Neuronal stem cell (in vitro differentiated cells): ENCODE data around the gene GOLGB1.

Source experiments
- DNase-seq: peaks from one replicate; pipeline ENCODE4 v3.0.0-alpha.2; 2013; ENCODE audit warnings: low spot score
- H2AFZ ChIP-seq: one replicate; pipeline ENCODE4 v1.6.1; 2013; ENCODE audit warnings: mild to moderate bottlenecking, low read length, inconsistent platforms
- H2AK5ac ChIP-seq: 2 replicates; pipeline ENCODE4 v1.6.1; 2013; ENCODE audit warnings: low read depth, mild to moderate bottlenecking, inconsistent platforms, low read length, moderate library complexity, mixed read lengths
- H2BK120ac ChIP-seq: 2 replicates; pipeline ENCODE4 v1.6.1; 2013; ENCODE audit warnings: low read depth, mild to moderate bottlenecking, inconsistent platforms, low read length, moderate library complexity, mixed read lengths
- H2BK12ac ChIP-seq: one replicate; pipeline ENCODE4 v1.6.1; 2013; ENCODE audit warnings: low read length, inconsistent platforms
- H2BK15ac ChIP-seq: 2 replicates; pipeline ENCODE4 v1.6.1; 2013; ENCODE audit warnings: mild to moderate bottlenecking, low read length, inconsistent platforms, mixed read lengths
- H2BK5ac ChIP-seq: one replicate; pipeline ENCODE4 v1.6.1; 2013; ENCODE audit warnings: inconsistent platforms, mild to moderate bottlenecking, low read length, moderate library complexity
- H3K14ac ChIP-seq: one replicate; pipeline ENCODE4 v1.6.1; 2013; ENCODE audit warnings: low read length, inconsistent platforms
- H3K18ac ChIP-seq: 2 replicates; pipeline ENCODE4 v1.6.1; 2013; ENCODE audit warnings: low read length, inconsistent platforms
- H3K23ac ChIP-seq: 2 replicates; pipeline ENCODE4 v1.6.1; 2013; ENCODE audit warnings: low read depth, mild to moderate bottlenecking, mixed read lengths, low read length, inconsistent platforms; ENCODE audit not compliant: poor library complexity
- H3K27ac ChIP-seq: replicated peaks from 3 replicates; pipeline ENCODE4 v1.5.1; 2013; ENCODE audit warnings: low read length, inconsistent platforms
- H3K27me3 ChIP-seq, 3 experiments: 2 replicates each; pipeline ENCODE4 v1.6.1; 2013; ENCODE audit warnings: low read length in 3 of 3, mild to moderate bottlenecking in 2 of 3, inconsistent platforms in 1 of 3, low read depth in 1 of 3, mixed read lengths in 1 of 3, moderate library complexity in 1 of 3; ENCODE audit not compliant: control insufficient read depth in 3 of 3, insufficient read depth in 3 of 3
- H3K36me3 ChIP-seq, 2 donors: replicated peaks in 1 of 2; 2 replicates each; pipeline ENCODE4 v1.6.1; 2013; ENCODE audit warnings: low read length in 2 of 2; ENCODE audit not compliant: control insufficient read depth in 2 of 2, insufficient read depth in 2 of 2
- H3K4ac ChIP-seq: 2 replicates; pipeline ENCODE4 v1.6.1; 2013; ENCODE audit warnings: inconsistent platforms, mild to moderate bottlenecking, low read length, moderate library complexity
- H3K4me1 ChIP-seq, 2 donors: 1 replicate in 1 of 2; 2 replicates in 1 of 2; pipeline ENCODE4 v1.6.1; 2013; ENCODE audit warnings: low read length in 2 of 2, low read depth in 1 of 2; ENCODE audit not compliant: control insufficient read depth in 2 of 2, insufficient read depth in 1 of 2
- H3K4me2 ChIP-seq: one replicate; pipeline ENCODE4 v1.6.1; 2013; ENCODE audit warnings: mild to moderate bottlenecking, low read length, inconsistent platforms; ENCODE audit not compliant: insufficient read depth, poor library complexity, severe bottlenecking
- H3K4me3 ChIP-seq, 2 donors: 2 replicates each; pipeline ENCODE4 v1.5.1; 2013; ENCODE audit warnings: low read length in 2 of 2, mild to moderate bottlenecking in 2 of 2, inconsistent platforms in 1 of 2, moderate library complexity in 1 of 2
- H3K79me1 ChIP-seq: one replicate; pipeline ENCODE4 v1.6.1; 2013; ENCODE audit warnings: low read depth, mild to moderate bottlenecking, inconsistent platforms, low read length, moderate library complexity
- H3K9ac ChIP-seq: one replicate; pipeline ENCODE4 v1.6.1; 2013; ENCODE audit warnings: mild to moderate bottlenecking, low read depth, low read length, inconsistent platforms; ENCODE audit not compliant: poor library complexity
- H3K9me3 ChIP-seq, 2 donors: replicated peaks in 1 of 2; 2 replicates each; pipeline versions ENCODE3 to v1.6.1; 2013; ENCODE audit warnings: low read length in 2 of 2, mild to moderate bottlenecking in 2 of 2, inconsistent platforms in 1 of 2, low read depth in 1 of 2, mixed read lengths in 1 of 2, moderate library complexity in 1 of 2; ENCODE audit not compliant: control insufficient read depth in 2 of 2, insufficient read depth in 1 of 2
- H4K8ac ChIP-seq: one replicate; pipeline ENCODE4 v1.6.1; 2013; ENCODE audit warnings: low read depth, mild to moderate bottlenecking, inconsistent platforms, low read length, moderate library complexity
- H4K91ac ChIP-seq: one replicate; pipeline ENCODE4 v1.6.1; 2013; ENCODE audit warnings: low read length, low read depth, mild to moderate bottlenecking, inconsistent platforms; ENCODE audit not compliant: poor library complexity
- WGBS, 2 donors: extraction: QIAGEN DNeasy Blood & Tissue Kit; methylation state at CpG; one replicate each; pipeline ENCODE4 v1.1.7; 2013; ENCODE audit warnings: missing lambda C conversion rate in 2 of 2, mixed read lengths in 1 of 2; ENCODE audit not compliant: insufficient read length in 2 of 2, insufficient replicate concordance in 1 of 2; ENCODE audit errors: extremely low coverage in 2 of 2; 5-methylcytosine and 5-hydroxymethylcytosine counted together

Gene GOLGB1

DNA sequence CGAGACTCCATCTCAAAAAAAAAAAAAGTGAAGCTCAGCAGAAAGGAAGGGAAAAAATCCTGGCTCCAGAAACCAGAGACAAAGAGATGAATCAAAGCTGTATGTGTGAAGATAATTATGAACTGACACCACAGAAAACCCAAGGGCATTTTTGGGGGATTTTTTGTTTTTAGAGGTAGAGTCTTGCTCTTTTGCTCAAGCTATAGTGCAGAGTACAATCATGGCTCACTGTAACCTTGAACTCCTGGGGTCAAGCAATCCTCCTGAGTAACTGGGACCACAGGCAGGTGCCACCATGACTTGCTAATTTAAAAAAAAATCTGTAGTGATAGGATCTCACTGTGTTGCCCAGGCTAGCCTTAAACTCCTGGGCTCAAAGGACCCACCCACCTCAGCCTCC is 111.6 kb downstream of the GOLGB1 start:
- Histone ChIP-seq H4K8ac (no peak overlapping the region), H3K4ac (no peak overlapping the region), H3K23ac (no peak overlapping the region), H3K36me3 (no peaks in the 10 kb centered on the region), H2AK5ac (no peak overlapping the region), H3K4me1 (no peaks in the 10 kb centered on the region), H3K4me3 (no peak overlapping the region), H3K27ac (no peak overlapping the region), H2BK5ac (no peak overlapping the region), H3K27me3 (peaks cover 0 to 9% (median 0%) of the 10 kb centered on the region in 3 experiments), H3K79me1 (no peaks in the 10 kb centered on the region), H2BK120ac (no peak overlapping the region), H2BK12ac (no peak overlapping the region), H3K9ac (no peak overlapping the region), H3K9me3 (no peaks in the 10 kb centered on the region), H2BK15ac (no peak overlapping the region), H3K14ac (no peak overlapping the region), H2AFZ (no peak overlapping the region), H3K4me2 (no peak overlapping the region), H3K18ac (no peak overlapping the region), H4K91ac (no peak overlapping the region)
- no peak for DNase-seq
- WGBS, 2 donors = no CpG with 5 or more reads among the region's 1 CpG

DNA sequence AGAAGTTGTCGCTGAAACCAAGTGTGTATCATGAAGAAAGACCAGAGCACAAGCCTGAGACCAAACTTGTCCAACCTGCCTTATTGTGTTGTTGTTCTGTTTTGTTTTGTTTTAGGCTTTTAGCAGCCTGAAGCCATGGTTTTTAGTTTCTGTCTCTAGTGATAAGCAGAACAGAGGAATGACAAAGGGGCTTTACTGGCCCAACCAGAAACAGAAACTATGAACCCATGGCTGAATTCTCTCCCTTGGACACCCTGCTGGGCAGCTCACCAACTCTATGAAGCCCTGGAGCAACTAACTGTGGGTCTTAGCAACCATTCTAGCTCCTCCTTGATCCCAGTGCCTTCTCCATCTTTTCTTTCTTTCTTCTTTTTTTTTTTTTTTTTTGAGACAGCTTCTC is 119.2 kb downstream of the GOLGB1 start:
- Histone ChIP-seq H3K4me2 (no peak overlapping the region), H2AK5ac (no peak overlapping the region), H3K27me3 (peaks cover 0 to 3% (median 0%) of the 10 kb centered on the region in 3 experiments), H3K9me3 (no peaks in the 10 kb centered on the region), H3K4me3 (no peak overlapping the region), H2BK15ac (no peak overlapping the region), H4K91ac (no peak overlapping the region), H3K79me1 (no peaks in the 10 kb centered on the region), H3K9ac (no peak overlapping the region), H3K36me3 (no peaks in the 10 kb centered on the region), H2BK120ac (no peak overlapping the region), H3K23ac (no peak overlapping the region), H4K8ac (no peak overlapping the region), H3K27ac (no peak overlapping the region), H2BK5ac (no peak overlapping the region), H3K18ac (no peak overlapping the region), H2AFZ (no peak overlapping the region), H3K14ac (no peak overlapping the region), H2BK12ac (no peak overlapping the region), H3K4ac (no peak overlapping the region), H3K4me1 (no peaks in the 10 kb centered on the region)
- no peak for DNase-seq
- WGBS, 2 donors = no CpG with 5 or more reads among the region's 1 CpG

DNA sequence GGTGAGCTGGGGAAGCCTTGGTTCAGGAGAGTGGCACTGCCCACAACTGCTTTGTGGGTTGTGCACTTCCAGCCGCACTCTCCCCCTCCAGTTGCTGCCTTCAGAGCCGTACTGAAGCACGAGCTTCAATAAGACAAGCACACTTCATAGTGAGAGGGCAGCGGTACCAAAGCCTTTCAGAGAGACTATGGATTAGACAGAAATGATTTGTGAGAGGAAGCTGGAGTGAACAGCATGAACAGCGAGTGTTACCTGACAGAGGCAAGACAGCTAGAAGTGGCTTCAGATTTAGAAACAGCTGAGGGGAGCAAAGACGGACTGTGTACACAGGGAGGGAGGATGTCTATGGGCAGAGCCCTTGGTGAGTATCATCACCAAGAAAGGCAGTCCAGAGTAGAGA is 119.9 kb downstream of the GOLGB1 start:
- no peak overlapping the region for H3K4me3 ChIP-seq
- H3K23ac ChIP-seq = no peak overlapping the region
- H2BK120ac ChIP-seq = no peak overlapping the region
- no peaks in the 10 kb centered on the region for H3K9me3 ChIP-seq
- H3K27ac ChIP-seq = no peak overlapping the region
- no peak overlapping the region for H4K91ac ChIP-seq
- H3K18ac ChIP-seq = peak overlapping the region; percentile 42
- H3K4me2 ChIP-seq = no peak overlapping the region
- no peak overlapping the region for H3K4ac ChIP-seq
- no peak overlapping the region for H2BK5ac ChIP-seq
- no peak overlapping the region for H2BK12ac ChIP-seq
- peaks cover 0 to 3% (median 0%) of the 10 kb centered on the region in 3 experiments for H3K27me3 ChIP-seq
- no peak overlapping the region for H2AK5ac ChIP-seq
- H4K8ac ChIP-seq = no peak overlapping the region
- no peak for DNase-seq
- no peak overlapping the region for H2AFZ ChIP-seq
- no peaks in the 10 kb centered on the region for H3K79me1 ChIP-seq
- H2BK15ac ChIP-seq = no peak overlapping the region
- H3K14ac ChIP-seq = no peak overlapping the region
- no peak overlapping the region for H3K9ac ChIP-seq
- no peaks in the 10 kb centered on the region for H3K4me1 ChIP-seq
- H3K36me3 ChIP-seq = no peaks in the 10 kb centered on the region
- WGBS, 2 donors = no CpG with 5 or more reads among the region's 6 CpGs

DNA sequence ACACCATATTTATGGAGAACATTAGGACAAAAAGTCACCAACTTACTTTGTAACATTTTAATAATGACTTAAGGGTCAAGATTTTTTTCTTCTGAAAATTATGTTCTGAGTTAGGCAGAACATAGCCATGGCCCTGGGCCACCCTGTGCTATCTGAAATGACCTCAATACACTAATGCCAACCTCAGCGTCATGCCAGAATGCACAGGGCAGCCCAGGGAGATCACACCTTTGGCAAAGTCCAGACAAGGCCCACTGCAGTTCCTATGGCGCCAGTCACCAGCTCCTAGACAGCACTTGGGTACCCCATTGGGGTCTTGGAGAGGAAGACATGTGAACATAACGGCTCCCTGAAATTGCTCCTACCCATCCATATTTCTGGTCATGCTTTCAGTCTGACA is 121.9 kb downstream of the GOLGB1 start:
- Histone ChIP-seq H4K91ac (no peak overlapping the region), H3K4ac (no peak overlapping the region), H3K36me3 (no peaks in the 10 kb centered on the region), H3K18ac (no peak overlapping the region), H3K9me3 (no peaks in the 10 kb centered on the region), H2AFZ (no peak overlapping the region), H2BK12ac (no peak overlapping the region), H3K4me1 (peaks cover 0 to 2% of the 10 kb centered on the region in 2 donors), H2BK5ac (no peak overlapping the region), H3K4me3 (no peak overlapping the region), H2BK120ac (no peak overlapping the region), H4K8ac (no peak overlapping the region), H3K14ac (no peak overlapping the region), H2AK5ac (no peak overlapping the region), H3K27ac (no peak overlapping the region), H2BK15ac (no peak overlapping the region), H3K9ac (no peak overlapping the region), H3K4me2 (no peak overlapping the region), H3K79me1 (no peaks in the 10 kb centered on the region), H3K23ac (no peak overlapping the region), H3K27me3 (peaks cover 0 to 3% (median 0%) of the 10 kb centered on the region in 3 experiments)
- no peak for DNase-seq
- WGBS, 2 donors = no CpG with 5 or more reads among the region's 3 CpGs
